ENCODE measurements around the gene SPG11. TPM values are rescaled to one million over a fixed set of nuclear protein-coding genes. Genes with fewer than 3 reads are reported as not detected.

Gene SPG11
- total and polyA plus RNA-seq, 2 experiments from 2014 or later: 23.3 to 42.2 TPM

- no peaks in the 10 kb centered on the region for H3F3A ChIP-seq (replicated peaks; ENCODE audit: low read depth)
- H3K4me3 ChIP-seq: no peak overlapping the region
- Mint-ChIP-seq H3K27ac (no peak overlapping the region), H3K9me3 (no peaks in the 10 kb centered on the region), H3K4me3 (no peak overlapping the region), H3K4me1 (peaks cover 3% of the 10 kb centered on the region; the same call in 2 of the 3 replicates), H3K36me3 (ENCODE audit: low read depth) (peaks cover 25% of the 10 kb centered on the region), H3K27me3 (ENCODE audit: insufficient read depth, low read depth, poor library complexity) (peaks cover 1% of the 10 kb centered on the region)
- no peak overlapping the region for H3K27ac ChIP-seq (ENCODE audit: low read depth)
- TF ChIP-seq ZNF114 (CRISPR knock-in tag; IDR thresholded peaks at IDR 0.05) (no peak), REST (IDR thresholded peaks at IDR 0.05; ENCODE audit: unreplicated experiment) (no peak), NANOG (IDR thresholded peaks at IDR 0.05; ENCODE audit: borderline replicate concordance) (no peak), CREB1 (CRISPR knock-in tag; IDR thresholded peaks at IDR 0.05; ENCODE audit: low read depth) (no peak), POLR2AphosphoS5 (IDR thresholded peaks at IDR 0.05; ENCODE audit: low read depth) (no peak), ETS1 (IDR thresholded peaks at IDR 0.05) (no peak), CTCF (conservative IDR thresholded peaks at IDR 0.05; ENCODE audit: low read depth in 2 of 2) (no peak), ZNF331 (CRISPR knock-in tag; IDR thresholded peaks at IDR 0.05; ENCODE audit: low read depth) (no peak), EZH2 (IDR thresholded peaks at IDR 0.05; ENCODE audit: low read depth, unreplicated experiment) (no peak), EZH2phosphoT487 (IDR thresholded peaks at IDR 0.05; ENCODE audit: unreplicated experiment) (no peak), STAT1 (IDR thresholded peaks at IDR 0.05; ENCODE audit: unreplicated experiment) (no peak), JUNB (IDR thresholded peaks at IDR 0.05; ENCODE audit: unreplicated experiment) (no peak), ZNF462 (CRISPR knock-in tag; IDR thresholded peaks at IDR 0.05) (no peak)
- no peak for DNase-seq (ENCODE audit: low spot score)
- no peaks in the 10 kb centered on the region for H4K20me1 ChIP-seq (replicated peaks; ENCODE audit: insufficient read depth)
- no peak for ATAC-seq
- peaks cover 5% of the 10 kb centered on the region; the same call in 1 of the 2 replicates for H3K4me1 ChIP-seq (ENCODE audit: insufficient read depth)
- no peaks in the 10 kb centered on the region for H3K9me2 ChIP-seq (ENCODE audit: insufficient read depth)
- no peaks in the 10 kb centered on the region; the same call in 1 of the 2 replicates for H3K36me3 ChIP-seq (ENCODE audit: insufficient read depth)
- H3K27me3 ChIP-seq (ENCODE audit: insufficient read depth): no peaks in the 10 kb centered on the region
- H3K79me2 ChIP-seq (replicated peaks; ENCODE audit: insufficient read depth): peaks cover 6% of the 10 kb centered on the region; the same call in 1 of the 2 replicates
- H3K4me2 ChIP-seq: no peak overlapping the region
- H2AFZ ChIP-seq: no peak overlapping the region
Observed at GRCh38 chr15:44657378-44657777, 6.1 kb downstream of the SPG11 start.

Data from GM23338 (cell line).